Brain microvascular endothelial cell (primary cell): Measurements from ENCODE around the gene DNAJB14.
A peak's percentile ranks its signal among the peaks of the same experiment; 100 is the strongest.

ENCODE experiments used
- DNase-seq: peaks from one replicate; pipeline ENCODE4 v3.0.0-alpha.2; 2020
- H3K27ac ChIP-seq: fragments of 250-450 bp; sonication (Bioruptor Pico); 2 replicates; pipeline ENCODE4 v1.5.1; 2020; ENCODE audit warnings: mild to moderate bottlenecking, moderate library complexity
- H3K27me3 ChIP-seq: fragments of 250-450 bp; sonication (Bioruptor Pico); replicated peaks from 2 replicates; pipeline ENCODE4 v1.5.1; 2020; ENCODE audit warnings: mild to moderate bottlenecking
- H3K36me3 ChIP-seq: fragments of 250-450 bp; sonication (Bioruptor Pico); replicated peaks from 2 replicates; pipeline ENCODE4 v1.5.1; 2020; ENCODE audit warnings: mild to moderate bottlenecking
- H3K4me3 ChIP-seq: 2 replicates; pipeline ENCODE4 v1.5.1; 2011; ENCODE audit warnings: low read depth, mild to moderate bottlenecking, control low read depth, low read length, moderate library complexity
- in situ Hi-C: cut with HindIII; loops from 2 replicates; pipeline ENCODE4 v1.10.0; 2017; ENCODE audit warnings: low sequenced_read_pairs, low pct_ligation_motif_present
- TF ChIP-seq, protein P1 (sequence below): IDR thresholded peaks from 2 replicates; pipeline ENCODE4 v1.5.1; 2011; ENCODE audit warnings: low read depth, mild to moderate bottlenecking, moderate library complexity, low read length, control low read depth, inconsistent platforms; ENCODE audit errors: missing control alignments

Gene DNAJB14

DNA sequence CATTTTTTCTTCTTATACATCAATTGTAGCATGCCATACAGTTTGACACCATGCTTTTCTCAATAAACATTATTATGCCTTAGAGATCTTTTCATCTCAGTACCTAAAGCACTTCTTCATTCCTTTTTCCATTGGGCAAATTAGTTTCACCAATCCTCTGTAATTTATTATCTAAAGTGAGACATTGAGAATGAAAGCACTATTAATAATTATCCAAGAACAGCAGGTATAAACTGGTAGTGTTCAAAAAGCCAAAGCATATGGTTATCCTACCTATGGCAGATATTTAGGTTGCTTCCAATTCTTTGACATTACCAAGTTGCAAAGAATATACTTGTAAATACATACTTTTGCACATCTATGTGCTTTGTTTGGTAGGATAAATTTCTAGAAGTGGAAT, 67.8 kb downstream of the DNAJB14 start:
- Histone ChIP-seq H3K4me3 (no peak overlapping the region), H3K36me3 (peaks cover 29% of the 10 kb centered on the region), H3K27me3 (no peaks in the 10 kb centered on the region), H3K27ac (no peak overlapping the region)
- in situ Hi-C loops = no loop called here
- TF ChIP-seq, protein P1, sequence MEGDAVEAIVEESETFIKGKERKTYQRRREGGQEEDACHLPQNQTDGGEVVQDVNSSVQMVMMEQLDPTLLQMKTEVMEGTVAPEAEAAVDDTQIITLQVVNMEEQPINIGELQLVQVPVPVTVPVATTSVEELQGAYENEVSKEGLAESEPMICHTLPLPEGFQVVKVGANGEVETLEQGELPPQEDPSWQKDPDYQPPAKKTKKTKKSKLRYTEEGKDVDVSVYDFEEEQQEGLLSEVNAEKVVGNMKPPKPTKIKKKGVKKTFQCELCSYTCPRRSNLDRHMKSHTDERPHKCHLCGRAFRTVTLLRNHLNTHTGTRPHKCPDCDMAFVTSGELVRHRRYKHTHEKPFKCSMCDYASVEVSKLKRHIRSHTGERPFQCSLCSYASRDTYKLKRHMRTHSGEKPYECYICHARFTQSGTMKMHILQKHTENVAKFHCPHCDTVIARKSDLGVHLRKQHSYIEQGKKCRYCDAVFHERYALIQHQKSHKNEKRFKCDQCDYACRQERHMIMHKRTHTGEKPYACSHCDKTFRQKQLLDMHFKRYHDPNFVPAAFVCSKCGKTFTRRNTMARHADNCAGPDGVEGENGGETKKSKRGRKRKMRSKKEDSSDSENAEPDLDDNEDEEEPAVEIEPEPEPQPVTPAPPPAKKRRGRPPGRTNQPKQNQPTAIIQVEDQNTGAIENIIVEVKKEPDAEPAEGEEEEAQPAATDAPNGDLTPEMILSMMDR = no peak
- no peak for DNase-seq

DNA sequence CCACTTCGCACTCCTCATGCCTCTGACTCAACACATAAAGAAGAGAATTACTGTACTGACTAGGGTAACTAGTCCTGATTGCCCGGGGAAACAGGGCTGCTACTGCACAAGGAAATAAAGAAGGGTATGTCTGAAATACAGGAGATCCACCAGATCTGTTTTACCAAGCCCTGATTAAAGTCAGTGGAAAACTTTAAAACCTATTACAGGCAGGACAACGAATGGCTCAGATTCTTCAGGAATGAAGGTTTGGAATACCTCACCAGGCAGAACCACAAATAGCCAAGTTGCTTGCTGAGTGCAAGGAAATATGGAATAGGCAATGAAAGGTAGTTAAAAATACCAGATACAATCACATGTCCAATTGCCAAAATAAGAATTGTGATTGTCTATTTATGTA, 69.5 kb downstream of the DNAJB14 start:
- H3K4me3 ChIP-seq = no peak overlapping the region
- H3K27ac ChIP-seq = no peak overlapping the region
- H3K27me3 ChIP-seq = no peaks in the 10 kb centered on the region
- peaks cover 27% of the 10 kb centered on the region for H3K36me3 ChIP-seq
- TF ChIP-seq, protein P1 = no peak
- in situ Hi-C loops = no loop called here
- DNase-seq = no peak

DNA sequence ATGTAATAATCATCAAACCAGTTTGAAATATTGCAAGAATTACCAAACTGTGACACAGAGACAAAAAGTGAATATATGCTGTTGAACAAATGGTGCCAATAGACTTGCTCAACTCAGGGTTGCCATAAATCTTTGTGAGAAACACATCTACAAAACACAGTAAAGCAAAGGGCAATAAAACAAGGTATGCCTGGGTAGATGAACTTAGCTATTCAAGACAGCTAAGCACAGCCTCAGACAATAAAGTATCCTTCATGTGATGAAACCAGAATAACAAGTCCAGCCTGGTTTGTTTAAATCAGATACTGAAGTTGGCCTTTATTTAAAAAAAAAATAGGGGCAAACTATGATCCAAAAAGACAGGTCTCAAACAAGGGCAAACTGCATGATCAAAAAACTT, 71.3 kb downstream of the DNAJB14 start:
- in situ Hi-C loops = no loop called here
- no peak overlapping the region for H3K27ac ChIP-seq
- H3K4me3 ChIP-seq = no peak overlapping the region
- no peak for DNase-seq
- TF ChIP-seq, protein P1 = no peak
- H3K36me3 ChIP-seq = peaks cover 13% of the 10 kb centered on the region
- no peaks in the 10 kb centered on the region for H3K27me3 ChIP-seq

DNA sequence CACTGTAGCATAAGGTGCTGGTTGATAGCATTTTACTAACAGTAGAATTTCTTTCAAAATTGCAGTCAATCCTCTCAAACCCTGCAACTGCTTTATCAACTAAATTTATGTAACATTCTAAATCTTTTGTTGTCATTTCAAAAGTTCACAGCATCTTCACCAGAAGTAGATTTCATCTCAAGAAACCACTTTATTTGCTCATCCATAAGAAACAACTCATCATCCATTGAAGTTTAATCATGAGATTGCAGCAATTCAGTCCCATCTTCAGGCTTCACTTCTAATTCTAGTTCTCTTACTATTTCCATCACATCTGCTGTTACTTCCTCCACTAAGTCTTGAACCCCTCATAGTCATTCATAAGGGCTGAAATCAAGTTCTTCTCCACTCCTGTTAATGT, 73.8 kb downstream of the DNAJB14 start:
- H3K36me3 ChIP-seq = no peaks in the 10 kb centered on the region
- in situ Hi-C loops = no loop called here
- TF ChIP-seq, protein P1 = no peak
- no peak overlapping the region for H3K27ac ChIP-seq
- no peaks in the 10 kb centered on the region for H3K27me3 ChIP-seq
- no peak for DNase-seq
- H3K4me3 ChIP-seq = no peak overlapping the region

DNA sequence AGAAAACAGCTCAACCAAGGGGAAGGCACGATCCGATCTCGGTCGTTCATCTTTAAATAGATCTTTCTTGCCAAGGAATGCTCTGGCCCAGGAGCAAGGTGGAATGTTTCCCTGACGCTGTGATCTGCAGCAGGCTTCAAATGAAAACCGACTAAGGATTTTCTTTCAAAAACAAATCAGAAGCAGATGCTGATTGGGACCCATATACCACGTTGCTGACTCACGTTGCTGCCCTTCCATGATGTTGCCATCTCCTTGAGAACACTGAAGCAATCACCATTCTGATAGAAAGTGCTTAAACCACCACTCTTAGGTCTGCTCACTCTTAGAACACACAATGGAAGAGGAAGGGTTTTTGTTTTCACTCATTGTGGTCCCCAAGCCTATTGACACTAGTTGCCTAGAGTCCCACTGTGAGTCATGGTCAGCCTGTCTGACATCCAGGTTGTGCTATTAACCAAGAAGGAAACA, 78.3 kb downstream of the DNAJB14 start:
- H3K36me3 ChIP-seq = no peaks in the 10 kb centered on the region
- H3K4me3 ChIP-seq = no peak overlapping the region
- DNase-seq = peak; percentile 32
- no peak overlapping the region for H3K27ac ChIP-seq
- TF ChIP-seq, protein P1 = no peak
- in situ Hi-C loops = no loop called here
- no peaks in the 10 kb centered on the region for H3K27me3 ChIP-seq

DNA sequence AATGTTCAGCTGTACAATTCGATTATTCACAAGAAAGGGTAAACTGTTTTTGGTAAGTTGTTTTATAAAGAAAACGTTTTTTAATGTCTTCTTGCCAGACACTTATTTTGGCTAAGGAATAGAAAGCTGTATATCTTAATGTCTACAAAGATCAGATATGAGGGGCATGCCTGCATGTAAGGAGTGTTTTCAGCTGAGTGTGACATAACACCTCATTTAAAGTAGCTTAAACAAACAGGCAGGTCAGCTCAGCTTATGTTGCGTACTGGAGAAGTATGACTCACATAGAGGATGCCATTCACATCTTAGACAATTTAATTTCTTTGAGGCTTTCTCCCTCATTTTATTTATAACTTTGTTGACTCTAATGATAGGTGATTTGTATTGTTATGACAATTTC, 82.6 kb downstream of the DNAJB14 start:
- H3K27me3 ChIP-seq = no peaks in the 10 kb centered on the region
- in situ Hi-C loops = no loop called here
- no peak overlapping the region for H3K4me3 ChIP-seq
- peak; percentile 41 for DNase-seq
- H3K36me3 ChIP-seq = no peaks in the 10 kb centered on the region
- TF ChIP-seq, protein P1 = no peak
- no peak overlapping the region for H3K27ac ChIP-seq
